H9 (cell line): Measurements from ENCODE around the gene LRP1B. TPM values are rescaled to one million over a fixed set of nuclear protein-coding genes. Genes with fewer than 3 reads are reported as not detected.

Experiments
- DNase-seq: peaks from one replicate; pipeline ENCODE4 v3.0.0-alpha.2; 2017
- H2AFZ ChIP-seq: one replicate; pipeline ENCODE4 v1.6.1; 2013; ENCODE audit warnings: mild to moderate bottlenecking, low read length, control low read depth, moderate library complexity
- H2AK5ac ChIP-seq: 2 replicates; pipeline ENCODE4 v1.6.1; 2013; ENCODE audit warnings: low read length, control low read depth, mixed read lengths; ENCODE audit not compliant: insufficient read length
- H2BK120ac ChIP-seq: one replicate; pipeline ENCODE4 v1.6.1; 2013; ENCODE audit warnings: low read depth, mild to moderate bottlenecking, low read length, control low read depth, inconsistent platforms; ENCODE audit not compliant: poor library complexity, severe bottlenecking
- H2BK12ac ChIP-seq: 2 replicates; pipeline ENCODE4 v1.6.1; 2013; ENCODE audit warnings: low read length, control low read depth, mixed read lengths, low read depth; ENCODE audit not compliant: insufficient read length
- H2BK15ac ChIP-seq: 2 replicates; pipeline ENCODE4 v1.6.1; 2013; ENCODE audit warnings: low read depth, low read length, control low read depth
- H2BK20ac ChIP-seq: one replicate; pipeline ENCODE4 v1.6.1; 2013; ENCODE audit warnings: low read depth, mild to moderate bottlenecking, low read length, control low read depth, inconsistent platforms; ENCODE audit not compliant: poor library complexity, severe bottlenecking
- H2BK5ac ChIP-seq: 2 replicates; pipeline ENCODE4 v1.6.1; 2013; ENCODE audit warnings: low read length, control low read depth, mixed read lengths; ENCODE audit not compliant: insufficient read length
- H3K14ac ChIP-seq: 2 replicates; pipeline ENCODE4 v1.6.1; 2013; ENCODE audit warnings: low read length, control low read depth; ENCODE audit not compliant: insufficient read depth
- H3K18ac ChIP-seq: 2 replicates; pipeline ENCODE4 v1.6.1; 2013; ENCODE audit warnings: low read depth, mild to moderate bottlenecking, mixed read lengths, low read length, control low read depth; ENCODE audit not compliant: insufficient read length
- H3K23ac ChIP-seq: 2 replicates; pipeline ENCODE4 v1.6.1; 2013; ENCODE audit warnings: low read length, control low read depth, mixed read lengths, low read depth; ENCODE audit not compliant: insufficient read length
- H3K23me2 ChIP-seq: 2 replicates; pipeline ENCODE4 v1.6.1; 2013; ENCODE audit warnings: low read depth, mild to moderate bottlenecking, mixed read lengths, low read length, control low read depth; ENCODE audit not compliant: insufficient read length, poor library complexity, severe bottlenecking
- H3K27ac ChIP-seq: 2 replicates; pipeline ENCODE4 v1.5.1; 2013; ENCODE audit warnings: low read length, control low read depth, mixed read lengths, low read depth; ENCODE audit not compliant: insufficient read length
- H3K27me3 ChIP-seq: 2 replicates; pipeline ENCODE4 v1.6.1; 2013; ENCODE audit warnings: low read length, control low read depth, inconsistent platforms; ENCODE audit not compliant: insufficient read depth
- H3K4ac ChIP-seq: 2 replicates; pipeline ENCODE4 v1.6.1; 2013; ENCODE audit warnings: low read depth, mild to moderate bottlenecking, control low read depth, inconsistent platforms, low read length, moderate library complexity
- H3K4me1 ChIP-seq: 2 replicates; pipeline ENCODE4 v1.6.1; 2013; ENCODE audit warnings: low read length, control low read depth, inconsistent platforms; ENCODE audit not compliant: insufficient read depth
- H3K4me2 ChIP-seq: 2 replicates; pipeline ENCODE4 v1.6.1; 2013; ENCODE audit warnings: low read length, control low read depth, mixed read lengths; ENCODE audit not compliant: insufficient read length, insufficient read depth
- H3K56ac ChIP-seq: 2 replicates; pipeline ENCODE4 v1.6.1; 2013; ENCODE audit warnings: low read depth, mild to moderate bottlenecking, mixed read lengths, low read length, control low read depth; ENCODE audit not compliant: insufficient read length
- H3K79me1 ChIP-seq: 2 replicates; pipeline ENCODE4 v1.6.1; 2013; ENCODE audit warnings: low read depth, mild to moderate bottlenecking, moderate library complexity, low read length, control low read depth, inconsistent platforms; ENCODE audit not compliant: insufficient read depth, poor library complexity, severe bottlenecking
- H3K79me2 ChIP-seq: 2 replicates; pipeline ENCODE4 v1.6.1; 2013; ENCODE audit warnings: low read length, control low read depth, inconsistent platforms; ENCODE audit not compliant: insufficient read depth
- H3K9ac ChIP-seq: 2 replicates; pipeline ENCODE4 v1.6.1; 2013; ENCODE audit warnings: low read length, control low read depth, mixed read lengths; ENCODE audit not compliant: insufficient read length; ENCODE audit errors: extremely low read depth
- H3K9me3 ChIP-seq: one replicate; pipeline ENCODE4 v1.6.1; 2013; ENCODE audit warnings: low read depth, low read length, inconsistent platforms; ENCODE audit not compliant: control insufficient read depth
- H3T11ph ChIP-seq: one replicate; pipeline ENCODE4 v1.6.1; 2013; ENCODE audit warnings: mild to moderate bottlenecking, low read length, control low read depth, inconsistent platforms
- H4K20me1 ChIP-seq: one replicate; pipeline ENCODE4 v1.6.1; 2013; ENCODE audit not compliant: control insufficient read depth, insufficient read length, insufficient read depth
- H4K5ac ChIP-seq: 2 replicates; pipeline ENCODE4 v1.6.1; 2013; ENCODE audit warnings: low read depth, mild to moderate bottlenecking, mixed read lengths, low read length, control low read depth; ENCODE audit not compliant: insufficient read length
- H4K8ac ChIP-seq: replicated peaks from 2 replicates; pipeline ENCODE4 v1.6.1; 2013; ENCODE audit warnings: low read length, control low read depth, mixed read lengths, low read depth; ENCODE audit not compliant: insufficient read length
- H4K91ac ChIP-seq: 2 replicates; pipeline ENCODE4 v1.6.1; 2013; ENCODE audit warnings: low read depth, mild to moderate bottlenecking, moderate library complexity, mixed read lengths, low read length, control low read depth; ENCODE audit not compliant: insufficient read length
- H3K27ac Mint-ChIP-seq, 3 experiments: 2 replicates in 2 of 3; 3 replicates in 1 of 3; pipeline ENCODE4 v1.8.0; 2020 to 2021; ENCODE audit warnings: mixed read lengths in 3 of 3, mild to moderate bottlenecking in 1 of 3, moderate library complexity in 1 of 3
- H3K27me3 Mint-ChIP-seq: 2 replicates; pipeline ENCODE4 v1.8.0; 2021; ENCODE audit warnings: low read depth, mild to moderate bottlenecking, moderate library complexity, mixed read lengths
- H3K36me3 Mint-ChIP-seq, 3 experiments: 2 replicates in 2 of 3; 3 replicates in 1 of 3; pipeline ENCODE4 v1.8.0; 2020 to 2021; ENCODE audit warnings: low read depth in 3 of 3, mixed read lengths in 3 of 3; ENCODE audit not compliant: insufficient read depth in 1 of 3
- H3K4me1 Mint-ChIP-seq, 2 experiments: 2 replicates each; pipeline ENCODE4 v1.8.0; 2020; ENCODE audit warnings: mixed read lengths in 2 of 2
- H3K4me3 Mint-ChIP-seq, 2 experiments: 2 replicates in 1 of 2; 3 replicates in 1 of 2; pipeline ENCODE4 v1.8.0; 2020 to 2021; ENCODE audit warnings: mild to moderate bottlenecking in 2 of 2, mixed read lengths in 2 of 2, moderate library complexity in 1 of 2
- H3K9me3 Mint-ChIP-seq, 2 experiments: 2 replicates in 1 of 2; 3 replicates in 1 of 2; pipeline ENCODE4 v1.8.0; 2020; ENCODE audit warnings: mild to moderate bottlenecking in 2 of 2, mixed read lengths in 2 of 2, moderate library complexity in 1 of 2
- CTCF ChIP-seq: fragments of 200-600 bp; sonication (generic); conservative IDR thresholded peaks from 3 replicates; pipeline ENCODE4 v1.8.0; 2021; ENCODE audit warnings: antibody characterized with exemption, mild to moderate bottlenecking
- WGBS: extraction: QIAGEN DNeasy Blood & Tissue Kit; methylation state at CpG from one replicate; pipeline ENCODE4 v1.1.7; 2013; ENCODE audit warnings: missing lambda C conversion rate, low lambda C conversion rate, mixed read lengths; ENCODE audit not compliant: insufficient read length; ENCODE audit errors: extremely low coverage; 5-methylcytosine and 5-hydroxymethylcytosine counted together
- total RNA-seq: library from RNA; stranded (reverse); gene quantifications from 2 replicates; pipeline ENCODE4 v1.2.1, GENCODE V29; 2021

LRP1B gene
- total RNA-seq, 1 experiment from 2014 or later, result not detected

GRCh38 chr2:140481136-140481535, 1649.7 kb downstream of the LRP1B start:
- Histone ChIP-seq H3K4me2 (no peak overlapping the region), H3K56ac (no peak overlapping the region), H2AFZ (no peak overlapping the region), H2BK5ac (no peak overlapping the region), H3K23ac (no peak overlapping the region), H4K20me1 (no peaks in the 10 kb centered on the region), H4K8ac (no peak overlapping the region), H4K5ac (no peak overlapping the region), H3K4ac (no peak overlapping the region), H4K91ac (no peak overlapping the region), H3K9me3 (no peaks in the 10 kb centered on the region), H2AK5ac (no peak overlapping the region), H2BK120ac (no peak overlapping the region), H3T11ph (no peak overlapping the region), H3K79me1 (no peaks in the 10 kb centered on the region), H2BK15ac (no peak overlapping the region), H2BK20ac (no peak overlapping the region), H2BK12ac (no peak overlapping the region), H3K79me2 (no peaks in the 10 kb centered on the region), H3K14ac (no peak overlapping the region), H3K27me3 (no peaks in the 10 kb centered on the region), H3K18ac (no peak overlapping the region), H3K23me2 (no peaks in the 10 kb centered on the region), H3K27ac (no peak overlapping the region), H3K4me1 (no peaks in the 10 kb centered on the region), H3K9ac (no peak overlapping the region)
- DNase-seq, result no peak
- Mint-ChIP-seq H3K27me3 (no peaks in the 10 kb centered on the region), H3K9me3 (no peaks in the 10 kb centered on the region), H3K27ac (peak overlapping the region in 1 of 3 experiments; percentile 49; a peak in 1 of 7 replicates), H3K4me1 (no peaks in the 10 kb centered on the region), H3K4me3 (no peak overlapping the region), H3K36me3 (no peaks in the 10 kb centered on the region)
- TF ChIP-seq CTCF, result no peak
- no CpG with 5 or more reads among the region's 2 CpGs for WGBS
